Measurements from ENCODE around the gene AFF4. TPM values are rescaled to one million over a fixed set of nuclear protein-coding genes. Genes with fewer than 3 reads are reported as not detected.

AFF4 gene
- total and polyA plus RNA-seq, 2 of the 4 experiments (the other 2 are of a cell fraction), result 27.3 to 57.2 TPM

DNA sequence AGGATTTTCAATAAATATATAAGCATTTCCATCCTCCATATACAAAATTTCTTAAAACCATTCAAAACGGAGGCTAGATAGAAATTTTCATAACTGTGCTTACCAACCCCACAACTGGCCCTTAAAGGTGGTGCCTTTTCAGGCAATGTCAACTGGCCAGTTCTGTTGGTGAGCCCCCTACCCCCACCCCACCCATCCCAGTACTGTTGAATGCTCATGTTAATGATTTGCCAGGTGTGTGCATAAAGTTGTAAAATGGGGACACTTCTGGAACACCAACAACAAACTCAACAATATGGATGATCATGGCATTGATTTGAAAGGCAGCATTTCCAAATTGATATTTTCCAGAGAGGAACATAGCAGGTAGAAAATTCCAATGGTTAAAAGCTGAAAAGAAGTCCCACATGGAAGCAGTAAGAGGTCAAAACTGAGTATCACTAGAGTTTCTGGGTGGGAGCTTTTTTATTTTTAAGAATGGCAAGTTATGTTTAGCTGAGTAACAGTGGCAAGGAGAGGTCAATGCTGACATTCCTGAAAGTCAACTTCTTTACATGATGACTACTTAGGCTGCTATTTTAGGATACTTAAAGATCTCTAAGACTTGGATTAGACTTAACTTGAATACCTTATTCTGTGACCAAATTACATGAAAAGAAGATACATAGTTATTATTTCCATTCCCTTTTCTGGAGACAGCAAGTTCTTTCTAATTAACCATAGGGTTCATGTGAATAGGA, 87.2 kb downstream of the AFF4 start (continued):
- TF ChIP-seq, protein P1, sequence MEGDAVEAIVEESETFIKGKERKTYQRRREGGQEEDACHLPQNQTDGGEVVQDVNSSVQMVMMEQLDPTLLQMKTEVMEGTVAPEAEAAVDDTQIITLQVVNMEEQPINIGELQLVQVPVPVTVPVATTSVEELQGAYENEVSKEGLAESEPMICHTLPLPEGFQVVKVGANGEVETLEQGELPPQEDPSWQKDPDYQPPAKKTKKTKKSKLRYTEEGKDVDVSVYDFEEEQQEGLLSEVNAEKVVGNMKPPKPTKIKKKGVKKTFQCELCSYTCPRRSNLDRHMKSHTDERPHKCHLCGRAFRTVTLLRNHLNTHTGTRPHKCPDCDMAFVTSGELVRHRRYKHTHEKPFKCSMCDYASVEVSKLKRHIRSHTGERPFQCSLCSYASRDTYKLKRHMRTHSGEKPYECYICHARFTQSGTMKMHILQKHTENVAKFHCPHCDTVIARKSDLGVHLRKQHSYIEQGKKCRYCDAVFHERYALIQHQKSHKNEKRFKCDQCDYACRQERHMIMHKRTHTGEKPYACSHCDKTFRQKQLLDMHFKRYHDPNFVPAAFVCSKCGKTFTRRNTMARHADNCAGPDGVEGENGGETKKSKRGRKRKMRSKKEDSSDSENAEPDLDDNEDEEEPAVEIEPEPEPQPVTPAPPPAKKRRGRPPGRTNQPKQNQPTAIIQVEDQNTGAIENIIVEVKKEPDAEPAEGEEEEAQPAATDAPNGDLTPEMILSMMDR (conservative IDR thresholded peaks at IDR 0.05; ENCODE audit: low read depth, low read length), result no peak

DNA sequence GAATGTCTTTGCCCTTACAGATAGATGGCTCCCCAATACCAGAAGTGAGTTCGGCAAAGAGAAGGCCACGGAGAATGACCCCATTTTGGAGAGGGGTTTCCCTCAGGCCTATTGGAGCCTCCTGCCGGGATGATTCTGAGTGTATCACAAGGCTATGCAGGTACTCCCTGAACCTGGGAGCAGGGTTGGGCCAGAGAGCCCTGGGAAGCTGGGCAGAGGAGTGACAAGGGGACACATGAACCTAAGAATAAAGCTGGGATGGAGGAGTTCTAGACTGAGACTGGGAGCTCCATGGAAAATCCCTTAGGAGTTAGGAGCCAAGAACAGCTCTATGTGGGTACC, 89.5 kb downstream of the AFF4 start:
- no peak for DNase-seq
- Histone ChIP-seq H2AFZ (replicated peaks; ENCODE audit: low read length, poor library complexity) (no peak overlapping the region), H3K23ac (ENCODE audit: low read depth, low read length) (no peak overlapping the region), H3K36me3 (ENCODE audit: control insufficient read depth, insufficient read depth, low read length) (peaks cover 26% of the 10 kb centered on the region), H3K9ac (ENCODE audit: low read depth, low read length) (no peak overlapping the region), H3K9me1 (ENCODE audit: insufficient read depth, low read length) (peaks cover 20% of the 10 kb centered on the region; the same call in 1 of the 2 replicates), H4K91ac (ENCODE audit: insufficient read depth, low read depth, low read length) (no peak overlapping the region), H2AK9ac (replicated peaks; ENCODE audit: low read depth, low read length, poor library complexity) (no peak overlapping the region), H4K5ac (ENCODE audit: low read depth, low read length) (no peak overlapping the region), H2BK20ac (ENCODE audit: low read depth, low read length) (no peak overlapping the region), H4K8ac (ENCODE audit: low read depth in 2 of 2, low read length in 2 of 2) (no peak overlapping the region), H3K4me1 (ENCODE audit: control insufficient read depth, insufficient read depth, low read length) (peaks cover 3% of the 10 kb centered on the region; the same call in 1 of the 2 replicates), H3K56ac (ENCODE audit: extremely low read depth, insufficient read depth, low read length) (no peak overlapping the region), H2BK120ac (ENCODE audit: low read depth, low read length) (no peak overlapping the region), H3K14ac (replicated peaks; ENCODE audit: low read depth, low read length) (no peak overlapping the region), H2BK15ac (ENCODE audit: low read depth, low read length) (no peak overlapping the region), H3K4me3 (ENCODE audit: insufficient read depth, low read depth, low read length) (no peak overlapping the region), H2BK5ac (ENCODE audit: low read depth, low read length, poor library complexity, severe bottlenecking) (no peak overlapping the region), H3K27ac (ENCODE audit: insufficient read depth, low read length) (no peak overlapping the region), H3K27me3 (ENCODE audit: control insufficient read depth, insufficient read depth, low read length) (no peaks in the 10 kb centered on the region), H3K4ac (ENCODE audit: low read depth, low read length) (no peak overlapping the region), H2AK5ac (ENCODE audit: low read depth, low read length) (no peak overlapping the region), H4K20me1 (ENCODE audit: insufficient read depth, low read length) (peaks cover 14% of the 10 kb centered on the region), H3K79me1 (ENCODE audit: low read depth in 1 of 2, low read length in 2 of 2) (peaks cover 0 to 50% of the 10 kb centered on the region in 2 experiments; a peak in 3 of 4 replicates), H3K9me3 (ENCODE audit: control insufficient read depth, insufficient read depth, low read length) (no peaks in the 10 kb centered on the region), H3K18ac (ENCODE audit: low read depth, low read length) (no peak overlapping the region), H3K4me2 (ENCODE audit: low read depth, low read length) (no peak overlapping the region)
- POLR2A ChIA-PET (ENCODE audit: unreplicated experiment), result no interaction called here
- dilution Hi-C loops (cut with HindIII; ENCODE audit: low sequenced_read_pairs, unreplicated experiment) (no loop called here), in situ Hi-C loops (cut with MboI; ENCODE audit: low sequenced_read_pairs) (no loop called here), intact Hi-C loops (cut with micrococcal nuclease) (no loop called here)
- WGBS, 2 experiments (ENCODE audit: extremely low coverage in 2 of 2, insufficient read length in 1 of 2), result no CpG with 5 or more reads among the region's 3 CpGs
- CTCF ChIA-PET, result no interaction called here
- TF ChIP-seq, protein P2, sequence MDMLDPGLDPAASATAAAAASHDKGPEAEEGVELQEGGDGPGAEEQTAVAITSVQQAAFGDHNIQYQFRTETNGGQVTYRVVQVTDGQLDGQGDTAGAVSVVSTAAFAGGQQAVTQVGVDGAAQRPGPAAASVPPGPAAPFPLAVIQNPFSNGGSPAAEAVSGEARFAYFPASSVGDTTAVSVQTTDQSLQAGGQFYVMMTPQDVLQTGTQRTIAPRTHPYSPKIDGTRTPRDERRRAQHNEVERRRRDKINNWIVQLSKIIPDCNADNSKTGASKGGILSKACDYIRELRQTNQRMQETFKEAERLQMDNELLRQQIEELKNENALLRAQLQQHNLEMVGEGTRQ (IDR thresholded peaks at IDR 0.05; ENCODE audit: low read depth, low read length), result no peak
- no peak for TF ChIP-seq CHD1 (IDR thresholded peaks at IDR 0.05; ENCODE audit: low read depth, low read length)
- TF ChIP-seq MAFK (IDR thresholded peaks at IDR 0.05; ENCODE audit: low read depth, low read length), result no peak
- TF ChIP-seq MXI1 (IDR thresholded peaks at IDR 0.05; ENCODE audit: borderline replicate concordance, low read depth, low read length), result no peak
- TF ChIP-seq, protein P1 (conservative IDR thresholded peaks at IDR 0.05; ENCODE audit: low read depth, low read length), result no peak
- no peak for TF ChIP-seq POLR2A (IDR thresholded peaks at IDR 0.05; ENCODE audit: low read depth, low read length)
- no peak for TF ChIP-seq RAD21 (IDR thresholded peaks at IDR 0.05; ENCODE audit: low read length)
- no peak for TF ChIP-seq RFX5 (IDR thresholded peaks at IDR 0.05; ENCODE audit: low read depth, low read length)
- TF ChIP-seq FOS (IDR thresholded peaks at IDR 0.05; ENCODE audit: low read depth, low read length), result no peak
- no peak for TF ChIP-seq BHLHE40 (IDR thresholded peaks at IDR 0.05; ENCODE audit: low read depth, low read length)
- no peak for TF ChIP-seq MAZ (IDR thresholded peaks at IDR 0.05; ENCODE audit: borderline replicate concordance, low read depth, low read length)
- ATAC-seq (ENCODE audit: low read depth), result no peak
- no TSS peak for BruUV-seq (replicated peaks)
